ENCODE results near the gene RNF41. TPM values are rescaled to one million over a fixed set of nuclear protein-coding genes. Genes with fewer than 3 reads are reported as not detected.
"Not testable (repeated sequence)": the region's sequence is repeated elsewhere in the genome, so short reads cannot be mapped to it uniquely, and the experiment has no call there.

The RNF41 gene
- polyA plus RNA-seq, 1 experiment = 97.2 TPM

- CTCF ChIA-PET = interaction anchor here (1.6 to 1.7 kb wide), 2 partner anchors 30 to 40 kb away, joined by 5 to 6 read pairs; partner anchors contain the start of gene SMARCC2
- Histone ChIP-seq H3K4me3 (ENCODE audit: low read depth, low read length) (peak overlapping the region; percentile 99), H3K27me3 (ENCODE audit: control insufficient read depth, insufficient read depth, low read length) (no peaks in the 10 kb centered on the region), H3K27ac (ENCODE audit: low read depth, low read length) (peak overlapping the region; percentile 95), H3K9me3 (ENCODE audit: control insufficient read depth, insufficient read depth, low read length) (no peaks in the 10 kb centered on the region)
- POLR2A ChIA-PET = interaction anchor here (1.2 to 2.6 kb wide), 4 partner anchors 30 to 62 kb away, joined by 3 to 28 read pairs (median 4); partner anchors contain the start of genes ESYT1, RNF41, RPL41 and SMARCC2
- no peak for DNase-seq (ENCODE audit: low read depth, low spot score)
- TF ChIP-seq, protein P1, sequence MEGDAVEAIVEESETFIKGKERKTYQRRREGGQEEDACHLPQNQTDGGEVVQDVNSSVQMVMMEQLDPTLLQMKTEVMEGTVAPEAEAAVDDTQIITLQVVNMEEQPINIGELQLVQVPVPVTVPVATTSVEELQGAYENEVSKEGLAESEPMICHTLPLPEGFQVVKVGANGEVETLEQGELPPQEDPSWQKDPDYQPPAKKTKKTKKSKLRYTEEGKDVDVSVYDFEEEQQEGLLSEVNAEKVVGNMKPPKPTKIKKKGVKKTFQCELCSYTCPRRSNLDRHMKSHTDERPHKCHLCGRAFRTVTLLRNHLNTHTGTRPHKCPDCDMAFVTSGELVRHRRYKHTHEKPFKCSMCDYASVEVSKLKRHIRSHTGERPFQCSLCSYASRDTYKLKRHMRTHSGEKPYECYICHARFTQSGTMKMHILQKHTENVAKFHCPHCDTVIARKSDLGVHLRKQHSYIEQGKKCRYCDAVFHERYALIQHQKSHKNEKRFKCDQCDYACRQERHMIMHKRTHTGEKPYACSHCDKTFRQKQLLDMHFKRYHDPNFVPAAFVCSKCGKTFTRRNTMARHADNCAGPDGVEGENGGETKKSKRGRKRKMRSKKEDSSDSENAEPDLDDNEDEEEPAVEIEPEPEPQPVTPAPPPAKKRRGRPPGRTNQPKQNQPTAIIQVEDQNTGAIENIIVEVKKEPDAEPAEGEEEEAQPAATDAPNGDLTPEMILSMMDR (IDR thresholded peaks at IDR 0.05; ENCODE audit: low read depth, low read length) = no peak
Observed at GRCh38 chr12:56159482-56160192, 62.1 kb downstream of the RNF41 start.

GRCh38 chr12:56158926-56159461, 62.7 kb downstream of the RNF41 start:
- peak; percentile 45 for DNase-seq (ENCODE audit: low read depth, low spot score)

GRCh38 chr12:56158029-56158925, 63.4 kb downstream of the RNF41 start, which contains the start of gene MYL6:
Gene MYL6 (plus strand): TSS chr12:56158359. CDS start chr12:56158402, 43 bp downstream.
- DNase-seq (ENCODE audit: low read depth, low spot score) = peak; percentile 95
- ChIA-PET CTCF (interaction anchor here (1.0 to 1.7 kb wide), 4 partner anchors 8 to 39 kb away, joined by 3 to 6 read pairs (median 5); partner anchors contain the start of gene SMARCC2), POLR2A (interaction anchor here (0.5 to 2.6 kb wide), 9 partner anchors 14 to 64 kb away, joined by 3 to 28 read pairs (median 5); partner anchors contain the start of genes ESYT1, RNF41, RPL41 and SMARCC2)
- Histone ChIP-seq H3K27me3 (ENCODE audit: control insufficient read depth, insufficient read depth, low read length) (no peaks in the 10 kb centered on the region), H3K4me3 (ENCODE audit: low read depth, low read length) (peak within 1 kb of the TSS; percentile 99), H3K27ac (ENCODE audit: low read depth, low read length) (peak within 1 kb of the TSS; percentile 95), H3K9me3 (ENCODE audit: control insufficient read depth, insufficient read depth, low read length) (no peaks in the 10 kb centered on the region)
- TF ChIP-seq, protein P1 (IDR thresholded peaks at IDR 0.05; ENCODE audit: low read depth, low read length) = no peak

More at GRCh38 chr12:56158926-56159461, 62.7 kb downstream of the RNF41 start:
- TF ChIP-seq, protein P1 (IDR thresholded peaks at IDR 0.05; ENCODE audit: low read depth, low read length) = no peak
- H3K9me3 ChIP-seq (ENCODE audit: control insufficient read depth, insufficient read depth, low read length) = no peaks in the 10 kb centered on the region
- H3K4me3 ChIP-seq (ENCODE audit: low read depth, low read length) = peak overlapping the region; percentile 99
- CTCF ChIA-PET = interaction anchor here (1.0 to 1.7 kb wide), 4 partner anchors 9 to 39 kb away, joined by 3 to 6 read pairs (median 5); partner anchors contain the start of gene SMARCC2
- no peaks in the 10 kb centered on the region for H3K27me3 ChIP-seq (ENCODE audit: control insufficient read depth, insufficient read depth, low read length)
- peak overlapping the region; percentile 95 for H3K27ac ChIP-seq (ENCODE audit: low read depth, low read length)
- POLR2A ChIA-PET = interaction anchor here (1.2 to 2.6 kb wide), 6 partner anchors 30 to 63 kb away, joined by 3 to 28 read pairs (median 5); partner anchors contain the start of genes ESYT1, RNF41, RPL41 and SMARCC2

GRCh38 chr12:56157201-56158028, 64.3 kb downstream of the RNF41 start:
- CTCF ChIA-PET = interaction anchor here (0.7 to 1.1 kb wide), 6 partner anchors 13 to 38 kb away, joined by 3 to 6 read pairs (median 4); partner anchors contain the start of gene SMARCC2
- TF ChIP-seq, protein P1 (IDR thresholded peaks at IDR 0.05; ENCODE audit: low read depth, low read length) = peak; percentile 80
- H3K9me3 ChIP-seq (ENCODE audit: control insufficient read depth, insufficient read depth, low read length) = no peaks in the 10 kb centered on the region
- peak overlapping the region; percentile 99 for H3K4me3 ChIP-seq (ENCODE audit: low read depth, low read length)
- H3K27me3 ChIP-seq (ENCODE audit: control insufficient read depth, insufficient read depth, low read length) = no peaks in the 10 kb centered on the region
- H3K27ac ChIP-seq (ENCODE audit: low read depth, low read length) = peak overlapping the region; percentile 95
- POLR2A ChIA-PET = interaction anchor here (0.7 to 2.6 kb wide), 6 partner anchors 29 to 113 kb away, joined by 4 to 28 read pairs (median 6); partner anchors contain the start of genes ESYT1, RNF41 and ZC3H10
- DNase-seq (ENCODE audit: low read depth, low spot score) = peak; percentile 64

DNA sequence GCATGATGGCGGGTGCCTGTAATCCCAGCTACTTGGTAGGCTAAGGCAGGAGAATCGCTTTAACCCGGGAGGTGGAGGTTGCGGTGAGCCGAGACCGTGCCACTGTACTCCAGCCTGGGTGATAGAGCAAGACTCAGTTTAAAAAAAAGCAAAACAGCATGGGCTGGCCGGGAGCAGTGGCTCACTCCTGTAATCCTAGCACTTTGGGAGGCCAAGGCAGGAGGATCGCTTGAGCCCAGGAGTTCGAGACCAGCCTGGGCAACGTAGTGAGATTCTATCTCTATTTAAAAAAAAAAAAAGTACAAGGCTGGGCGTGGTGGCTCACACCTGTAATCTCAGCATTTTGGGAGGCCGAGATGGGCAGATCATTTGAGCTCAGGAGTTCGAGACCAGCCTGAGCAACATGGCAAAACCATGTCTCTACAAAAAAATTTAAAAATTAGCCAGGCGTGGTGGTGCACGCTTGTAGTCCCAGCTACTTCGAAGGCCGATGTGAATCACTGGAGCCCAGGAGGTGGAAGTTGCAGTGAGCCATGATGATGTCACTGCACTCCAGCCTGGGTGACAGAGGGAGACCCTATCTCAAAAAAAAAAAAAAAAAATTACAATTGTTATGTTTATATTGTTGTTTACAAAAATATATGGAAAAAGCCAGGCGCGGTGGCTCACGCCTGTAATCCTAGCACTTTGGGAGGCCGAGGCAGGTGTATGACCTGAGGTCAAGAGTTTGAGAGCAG, 65.1 kb downstream of the RNF41 start:
- peak overlapping the region; percentile 95 for H3K27ac ChIP-seq (ENCODE audit: low read depth, low read length)
- not testable (repeated sequence) for H3K9me3 ChIP-seq (ENCODE audit: control insufficient read depth, insufficient read depth, low read length); DNase-seq (ENCODE audit: low read depth, low spot score); H3K27me3 ChIP-seq (ENCODE audit: control insufficient read depth, insufficient read depth, low read length)
- peak overlapping the region; percentile 99 for H3K4me3 ChIP-seq (ENCODE audit: low read depth, low read length)
- ChIA-PET POLR2A (interaction anchor here (0.7 kb wide), 1 partner anchor 113 kb away, joined by 4 read pairs; no protein-coding TSS in a partner anchor), CTCF (interaction anchor here (0.7 to 1.1 kb wide), 6 partner anchors 12 to 38 kb away, joined by 3 to 6 read pairs (median 4); partner anchors contain the start of gene SMARCC2)

All from AG04450 (cell line).